ENCODE data around the gene LMAN1L. TPM values are rescaled to one million over a fixed set of nuclear protein-coding genes. Genes with fewer than 3 reads are reported as not detected.

Gene LMAN1L
- total RNA-seq, 6 experiments from 2014 or later, result not detected

- intact Hi-C loops (cut with DNase I), result no loop called here
- peak; percentile 69 for TF ChIP-seq POLR2A (IDR thresholded peaks at IDR 0.05)
- peak; percentile 49 to 99 (median 66) for TF ChIP-seq CTCF (IDR thresholded peaks at IDR 0.05)
- Histone ChIP-seq H3K4me1 (peaks cover 0 to 73% (median 24%) of the 10 kb centered on the region in 4 donors), H3K27ac (peak within 1 kb of the TSS; percentile 85 to 94 (median 90)), H3K27me3 (no peaks in the 10 kb centered on the region), H3K9me3 (no peaks in the 10 kb centered on the region), H3K4me3 (peak within 1 kb of the TSS; percentile 66 to 72 (median 72)), H3K36me3 (no peaks in the 10 kb centered on the region)
- DNase-seq, result peak; percentile 82 to 86 (median 84)
- peak; percentile 52 to 73 (median 56) for ATAC-seq
- WGBS (ENCODE audit: insufficient coverage, low coverage, low lambda C conversion rate, missing lambda C conversion rate), result 0% methylated on average over 16 of the region's 74 CpGs
Measured at GRCh38 chr15:74781431-74782258, 31.0 kb upstream of the LMAN1L start, which contains the start of gene CSK. CSK (plus strand) TSS chr15:74782080; CDS start chr15:74798298, 16,218 bp downstream.

- Histone ChIP-seq H3K27me3 (no peaks in the 10 kb centered on the region), H3K27ac (peak overlapping the region; percentile 59 to 94 (median 81)), H3K36me3 (no peaks in the 10 kb centered on the region), H3K9me3 (no peaks in the 10 kb centered on the region), H3K4me1 (peaks cover 0 to 69% (median 28%) of the 10 kb centered on the region in 4 donors), H3K4me3 (peak overlapping the region; percentile 66 to 72 (median 72))
- peak in 2 of 4 donors; percentile 0 to 2 for ATAC-seq
- WGBS (ENCODE audit: insufficient coverage, low coverage, low lambda C conversion rate, missing lambda C conversion rate), result 0% methylated on average over 10 of the region's 72 CpGs
- intact Hi-C loops (cut with DNase I), result no loop called here
- TF ChIP-seq POLR2A (IDR thresholded peaks at IDR 0.05), result no peak
- TF ChIP-seq CTCF (IDR thresholded peaks at IDR 0.05), result no peak
- DNase-seq, result peak; percentile 60 to 73 (median 69)
Measured at GRCh38 chr15:74782259-74783071, 30.2 kb upstream of the LMAN1L start.

- Histone ChIP-seq H3K4me3 (peak overlapping the region; percentile 66 to 72 (median 72)), H3K36me3 (no peaks in the 10 kb centered on the region), H3K27me3 (no peaks in the 10 kb centered on the region), H3K9me3 (no peaks in the 10 kb centered on the region), H3K27ac (peak overlapping the region; percentile 59 to 94 (median 81)), H3K4me1 (peaks cover 0 to 65% (median 29%) of the 10 kb centered on the region in 4 donors)
- 0% methylated on average over 2 of the region's 13 CpGs for WGBS (ENCODE audit: insufficient coverage, low coverage, low lambda C conversion rate, missing lambda C conversion rate)
- DNase-seq (peak in 2 of 3 donors; percentile 61 to 70), ATAC-seq (peak in 3 of 4 donors; percentile 0 to 3 (median 3))
- no peak for TF ChIP-seq CTCF (IDR thresholded peaks at IDR 0.05)
- no peak for TF ChIP-seq POLR2A (IDR thresholded peaks at IDR 0.05)
- intact Hi-C loops (cut with DNase I), result no loop called here
Measured at GRCh38 chr15:74783072-74783807, 29.4 kb upstream of the LMAN1L start.

GRCh38 chr15:74783808-74784175, 28.8 kb upstream of the LMAN1L start:
- H3K4me3 ChIP-seq, result peak overlapping the region; percentile 66 to 72 (median 72)
- H3K9me3 ChIP-seq, result no peaks in the 10 kb centered on the region
- ATAC-seq, result no peak
- intact Hi-C loops (cut with DNase I), result no loop called here
- H3K4me1 ChIP-seq, result peaks cover 0 to 67% (median 35%) of the 10 kb centered on the region in 4 donors
- no peaks in the 10 kb centered on the region for H3K36me3 ChIP-seq
- DNase-seq, result peak in 1 of 3 donors; percentile 53
- H3K27me3 ChIP-seq, result no peaks in the 10 kb centered on the region
- peak overlapping the region; percentile 59 to 94 (median 81) for H3K27ac ChIP-seq
- TF ChIP-seq POLR2A (IDR thresholded peaks at IDR 0.05) (no peak), CTCF (IDR thresholded peaks at IDR 0.05) (no peak)
- 0% methylated on average over 2 of the region's 3 CpGs for WGBS (ENCODE audit: insufficient coverage, low coverage, low lambda C conversion rate, missing lambda C conversion rate)
